Upper lobe of left lung (tissue), 6 donors: ENCODE measurements around the gene ASB17. TPM values are rescaled to one million over a fixed set of nuclear protein-coding genes. Genes with fewer than 3 reads are reported as not detected.

Experiments
- ATAC-seq, 2 donors: fragments of 200-7000 bp; cut with Tn5 transposase; one replicate each; pipeline ENCODE4 v1.9.1; 2022; ENCODE audit warnings: mild to moderate bottlenecking in 2 of 2, moderate library complexity in 2 of 2; ENCODE audit not compliant: low FRiP score in 2 of 2
- DNase-seq, 2 donors: peaks; one replicate each; pipeline ENCODE4 v3.0.0-alpha.2; 2019 to 2020
- H3K27ac ChIP-seq, 4 donors: fragments of 200-600 bp; sonication (generic); one replicate each; pipeline ENCODE4 v1.5.1; 2016 to 2019
- H3K27me3 ChIP-seq, 4 donors: fragments of 200-600 bp; sonication (generic); one replicate each; pipeline ENCODE4 v1.5.1; 2017 to 2019
- H3K36me3 ChIP-seq, 4 donors: fragments of 200-600 bp; sonication (generic); one replicate each; pipeline ENCODE4 v1.5.1; 2016 to 2019
- H3K4me1 ChIP-seq, 4 donors: fragments of 200-600 bp; sonication (generic); one replicate each; pipeline ENCODE4 v1.5.1; 2018 to 2019
- H3K4me3 ChIP-seq, 4 donors: fragments of 200-600 bp; sonication (generic); one replicate each; pipeline ENCODE4 v1.5.1; 2017 to 2019; ENCODE audit warnings: mild to moderate bottlenecking in 2 of 4, moderate library complexity in 1 of 4
- H3K9me3 ChIP-seq, 4 donors: fragments of 200-600 bp; sonication (generic); one replicate each; pipeline ENCODE4 v1.5.1; 2018 to 2019
- CTCF ChIP-seq, 6 experiments: fragments of 450-650 bp in 4 of 6; fragments of 200-600 bp in 2 of 6; sonication (generic) in 2 of 6; IDR thresholded peaks; one replicate each; pipeline ENCODE4 v1.5.1; 2016 to 2019; ENCODE audit warnings: antibody characterized with exemption in 6 of 6
- EP300 ChIP-seq, 4 donors: sonication (generic); formaldehyde crosslinking; IDR thresholded peaks; one replicate each; pipeline ENCODE4 v1.5.1; 2017; ENCODE audit warnings: antibody characterized with exemption in 4 of 4, control low read depth in 2 of 4
- POLR2A ChIP-seq, 4 donors: fragments of 450-650 bp; IDR thresholded peaks; one replicate each; pipeline ENCODE4 v1.5.1; 2016 to 2017; ENCODE audit warnings: antibody characterized with exemption in 4 of 4, mild to moderate bottlenecking in 2 of 4
- POLR2AphosphoS5 ChIP-seq, 2 donors: sonication (generic); formaldehyde crosslinking; IDR thresholded peaks; one replicate each; pipeline ENCODE4 v1.5.1; 2017; ENCODE audit warnings: antibody characterized with exemption in 2 of 2
- WGBS, 2 donors: methylation state at CpG; one replicate each; pipeline ENCODE4 v1.1.5; 2017 to 2018; 5-methylcytosine and 5-hydroxymethylcytosine counted together
- total RNA-seq, 6 donors: library from RNA; depleted of rRNA in 4 of 6; stranded (reverse); fragments of >200 nt in 4 of 6; gene quantifications; one replicate each; pipeline versions ENCODE4 v1.1.0 to v1.2.1, GENCODE V29; 2016 to 2021
- donor health status: DM: no; HTN: no; CAD: no; lungs with moderate emphysema.
- donor health status: DM: no; HTN: yes; CAD: no; lungs with severe emphysema.

ASB17 gene
- total RNA-seq, 6 donors from 2014 or later, result not detected

GRCh38 chr1:75870951-75871350 lies 61.3 kb downstream of the ASB17 start:
- Histone ChIP-seq H3K27ac (no peak overlapping the region), H3K4me3 (no peak overlapping the region), H3K9me3 (no peaks in the 10 kb centered on the region), H3K36me3 (no peaks in the 10 kb centered on the region), H3K27me3 (no peaks in the 10 kb centered on the region), H3K4me1 (no peaks in the 10 kb centered on the region)
- ATAC-seq (no peak), DNase-seq (no peak)
- TF ChIP-seq EP300 (IDR thresholded peaks at IDR 0.05) (no peak), POLR2A (IDR thresholded peaks at IDR 0.05) (no peak), CTCF (IDR thresholded peaks at IDR 0.05) (no peak), POLR2AphosphoS5 (IDR thresholded peaks at IDR 0.05) (no peak)
- 36 to 55% methylated on average over 1 of the region's 1 CpG for WGBS, 2 donors

Other genes with a start within 250 kb of the ASB17 start
- 10 to 100 TPM; 18.9 to 50.2 (median 39.7) TPM for gene ACADM, start 207.7 kb downstream of the ASB17 start, total RNA-seq
- 10 to 100 TPM; 45.5 to 98.3 (median 60.6) TPM for gene RABGGTB, start 146.1 kb downstream of the ASB17 start, total RNA-seq
- gene MSH4, start 135.5 kb downstream of the ASB17 start, total RNA-seq, result under 1 TPM in 3 of 6 donors, not detected in 3; 0.31 to 0.74 (median 0.46) TPM
- 10 to 100 TPM in 4 of 6 donors, 1 to 10 TPM in 2; 5.8 to 13.1 (median 11.3) TPM for gene ST6GALNAC3, start 142.3 kb upstream of the ASB17 start, total RNA-seq